ENCODE results near the gene PRDM16.

The PRDM16 gene

DNA sequence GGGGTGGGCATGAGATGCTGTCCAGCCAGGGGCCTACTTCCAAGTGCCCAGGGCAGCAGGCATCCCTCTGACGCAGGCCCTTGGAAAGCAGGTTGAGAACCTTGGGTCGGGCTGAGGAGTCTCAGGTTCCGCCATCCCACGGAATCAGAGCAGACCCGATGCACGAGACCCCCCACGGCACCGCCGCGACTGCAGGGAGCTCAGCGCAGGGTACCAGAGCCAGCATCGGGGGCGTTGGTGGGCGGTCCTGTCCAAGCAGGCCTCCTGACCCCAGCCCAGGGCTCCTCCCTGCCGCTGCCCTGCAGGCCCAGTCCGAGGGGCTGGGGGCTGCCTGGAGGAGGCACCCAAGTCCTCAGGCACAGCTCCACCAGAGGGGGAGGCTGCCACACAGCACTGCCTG, 177.2 kb downstream of the PRDM16 start:
- H2AFZ ChIP-seq (ENCODE audit: low read length), result no peak overlapping the region
- peaks cover 9% of the 10 kb centered on the region for H3K4me1 ChIP-seq (ENCODE audit: low read length)

DNA sequence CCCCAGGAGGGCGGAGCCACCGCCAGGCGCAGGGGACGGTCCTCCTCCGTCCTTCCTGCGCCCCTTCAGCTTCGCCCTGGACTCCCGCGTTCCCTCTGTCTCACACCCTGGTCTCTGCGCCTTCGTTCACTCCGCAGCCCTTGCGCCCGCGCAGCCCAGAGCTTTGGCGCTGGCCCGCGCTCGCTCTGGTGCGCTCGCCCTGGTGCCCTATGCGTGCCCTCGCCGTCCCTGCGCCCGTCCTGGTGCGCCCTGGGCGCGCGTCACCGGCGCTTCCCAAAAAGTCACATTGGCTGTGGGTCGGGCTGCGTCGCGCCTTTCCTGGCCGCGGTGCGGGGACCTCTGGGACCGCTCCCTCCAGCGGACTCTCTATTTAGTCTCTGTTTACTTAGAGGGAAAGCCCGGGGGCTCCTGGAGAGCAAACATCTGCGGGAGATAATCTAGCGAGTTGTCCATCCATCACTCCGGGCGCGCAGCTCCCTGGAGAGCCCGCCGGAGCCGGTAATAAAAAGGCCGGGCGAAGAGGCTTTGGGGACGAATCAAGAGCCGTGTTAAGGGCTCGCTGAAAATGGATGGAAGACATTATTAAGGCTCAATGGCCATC, 178.6 kb downstream of the PRDM16 start:
- no peaks in the 10 kb centered on the region for H3K36me3 ChIP-seq (replicated peaks; ENCODE audit: insufficient read depth, low read length)
- TF ChIP-seq EZH2 (optimal IDR thresholded peaks at IDR 0.05; ENCODE audit: low read depth, low read length), result no peak
- TF ChIP-seq, protein P1, sequence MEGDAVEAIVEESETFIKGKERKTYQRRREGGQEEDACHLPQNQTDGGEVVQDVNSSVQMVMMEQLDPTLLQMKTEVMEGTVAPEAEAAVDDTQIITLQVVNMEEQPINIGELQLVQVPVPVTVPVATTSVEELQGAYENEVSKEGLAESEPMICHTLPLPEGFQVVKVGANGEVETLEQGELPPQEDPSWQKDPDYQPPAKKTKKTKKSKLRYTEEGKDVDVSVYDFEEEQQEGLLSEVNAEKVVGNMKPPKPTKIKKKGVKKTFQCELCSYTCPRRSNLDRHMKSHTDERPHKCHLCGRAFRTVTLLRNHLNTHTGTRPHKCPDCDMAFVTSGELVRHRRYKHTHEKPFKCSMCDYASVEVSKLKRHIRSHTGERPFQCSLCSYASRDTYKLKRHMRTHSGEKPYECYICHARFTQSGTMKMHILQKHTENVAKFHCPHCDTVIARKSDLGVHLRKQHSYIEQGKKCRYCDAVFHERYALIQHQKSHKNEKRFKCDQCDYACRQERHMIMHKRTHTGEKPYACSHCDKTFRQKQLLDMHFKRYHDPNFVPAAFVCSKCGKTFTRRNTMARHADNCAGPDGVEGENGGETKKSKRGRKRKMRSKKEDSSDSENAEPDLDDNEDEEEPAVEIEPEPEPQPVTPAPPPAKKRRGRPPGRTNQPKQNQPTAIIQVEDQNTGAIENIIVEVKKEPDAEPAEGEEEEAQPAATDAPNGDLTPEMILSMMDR (IDR thresholded peaks at IDR 0.05; ENCODE audit: low read length), result no peak
- no peak for TF ChIP-seq EZH2phosphoT487 (IDR thresholded peaks at IDR 0.05; ENCODE audit: low read length)
- H3K27ac ChIP-seq (ENCODE audit: low read length), result no peak overlapping the region
- no peak overlapping the region for H2AFZ ChIP-seq (ENCODE audit: low read length)
- no peaks in the 10 kb centered on the region for H3K79me2 ChIP-seq (ENCODE audit: low read length)
- H3K4me3 ChIP-seq (ENCODE audit: low read length), result no peak overlapping the region
- DNase-seq, result no peak
- H3K9me2 ChIP-seq (replicated peaks; ENCODE audit: insufficient read depth, low read length), result no peaks in the 10 kb centered on the region
- H3K4me1 ChIP-seq (ENCODE audit: low read length), result peaks cover 5% of the 10 kb centered on the region; the same call in 1 of the 2 replicates
- H3K4me2 ChIP-seq (ENCODE audit: low read depth, low read length), result no peak overlapping the region
- no peak overlapping the region for H3K9ac ChIP-seq (ENCODE audit: low read length)
- H4K20me1 ChIP-seq (ENCODE audit: insufficient read depth, low read length), result no peaks in the 10 kb centered on the region
- no peaks in the 10 kb centered on the region for H3F3A ChIP-seq (ENCODE audit: insufficient read depth, low read length)
- H3K27me3 ChIP-seq (replicated peaks; ENCODE audit: insufficient read depth, low read length), result peaks cover 100% of the 10 kb centered on the region
- no peaks in the 10 kb centered on the region for H3K9me3 ChIP-seq (replicated peaks; ENCODE audit: insufficient read depth, low read length)

More for the DNA sequence above, 177.2 kb downstream of the PRDM16 start:
- Histone ChIP-seq H4K20me1 (ENCODE audit: insufficient read depth, low read length) (no peaks in the 10 kb centered on the region), H3K4me3 (ENCODE audit: low read length) (no peak overlapping the region), H3F3A (ENCODE audit: insufficient read depth, low read length) (no peaks in the 10 kb centered on the region), H3K27me3 (replicated peaks; ENCODE audit: insufficient read depth, low read length) (peaks cover 100% of the 10 kb centered on the region), H3K79me2 (ENCODE audit: low read length) (no peaks in the 10 kb centered on the region), H3K27ac (ENCODE audit: low read length) (no peak overlapping the region), H3K9me2 (replicated peaks; ENCODE audit: insufficient read depth, low read length) (no peaks in the 10 kb centered on the region), H3K9me3 (replicated peaks; ENCODE audit: insufficient read depth, low read length) (no peaks in the 10 kb centered on the region), H3K4me2 (ENCODE audit: low read depth, low read length) (no peak overlapping the region), H3K36me3 (replicated peaks; ENCODE audit: insufficient read depth, low read length) (no peaks in the 10 kb centered on the region), H3K9ac (ENCODE audit: low read length) (no peak overlapping the region)
- no peak for DNase-seq
- no peak for TF ChIP-seq EZH2 (optimal IDR thresholded peaks at IDR 0.05; ENCODE audit: low read depth, low read length)
- TF ChIP-seq, protein P1 (IDR thresholded peaks at IDR 0.05; ENCODE audit: low read length), result no peak
- no peak for TF ChIP-seq EZH2phosphoT487 (IDR thresholded peaks at IDR 0.05; ENCODE audit: low read length)

DNA sequence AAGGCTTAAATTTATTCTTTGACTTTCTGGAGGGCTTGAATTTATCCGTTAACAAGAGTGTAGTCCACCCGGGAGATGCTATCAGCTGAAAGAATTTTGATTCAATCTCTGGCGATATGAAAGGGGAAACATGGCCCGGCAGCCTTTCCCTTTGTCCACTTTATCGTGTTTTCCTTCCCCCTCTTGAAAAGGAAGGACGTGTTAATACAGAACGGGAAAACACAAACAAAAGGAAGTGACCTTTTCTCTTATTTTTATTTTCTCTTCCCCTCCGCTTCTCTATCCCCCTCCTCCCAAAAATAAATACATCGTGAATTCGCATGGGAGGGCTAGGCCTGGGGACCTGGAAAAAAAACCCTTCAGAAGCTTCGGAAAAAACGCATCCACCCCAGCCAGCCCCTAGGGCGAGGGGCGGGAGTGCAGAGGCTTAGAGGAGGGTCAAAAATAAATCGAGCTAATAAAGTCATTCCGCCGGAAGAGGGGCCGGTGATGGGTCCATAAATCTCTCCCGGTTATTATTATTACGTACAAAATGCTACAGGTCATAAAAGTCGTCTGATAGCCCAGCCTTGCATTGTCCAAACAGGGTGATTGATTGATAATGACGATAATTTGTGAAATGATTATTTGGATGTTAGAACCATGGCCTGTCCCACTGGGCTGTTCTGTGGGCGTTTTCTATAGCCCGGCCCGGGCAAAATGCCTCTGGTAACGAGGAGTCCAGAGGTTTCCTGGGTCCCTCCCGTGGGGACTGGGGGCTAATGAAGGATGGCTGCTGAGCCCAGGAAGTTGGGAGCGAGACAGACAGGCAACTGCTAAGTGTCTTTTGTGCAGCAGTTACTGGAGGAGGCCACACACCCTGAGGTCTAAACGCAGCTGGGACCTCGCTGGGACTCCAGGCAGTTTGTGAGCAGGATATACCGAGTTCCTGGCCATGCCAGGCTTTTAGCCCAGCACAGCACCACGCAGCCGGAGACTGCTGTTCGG, 179.4 kb downstream of the PRDM16 start:
- no peaks in the 10 kb centered on the region for H3K36me3 ChIP-seq (replicated peaks; ENCODE audit: insufficient read depth, low read length)
- H3K4me2 ChIP-seq (ENCODE audit: low read depth, low read length), result no peak overlapping the region
- TF ChIP-seq, protein P1 (IDR thresholded peaks at IDR 0.05; ENCODE audit: low read length), result no peak
- H3K9me3 ChIP-seq (replicated peaks; ENCODE audit: insufficient read depth, low read length), result no peaks in the 10 kb centered on the region
- H4K20me1 ChIP-seq (ENCODE audit: insufficient read depth, low read length), result no peaks in the 10 kb centered on the region
- H3K9me2 ChIP-seq (replicated peaks; ENCODE audit: insufficient read depth, low read length), result no peaks in the 10 kb centered on the region
- H3K4me3 ChIP-seq (ENCODE audit: low read length), result no peak overlapping the region
- no peak overlapping the region for H3K9ac ChIP-seq (ENCODE audit: low read length)
- no peaks in the 10 kb centered on the region for H3F3A ChIP-seq (ENCODE audit: insufficient read depth, low read length)
- DNase-seq, result no peak
- H3K79me2 ChIP-seq (ENCODE audit: low read length), result no peaks in the 10 kb centered on the region
- no peaks in the 10 kb centered on the region for H3K4me1 ChIP-seq (ENCODE audit: low read length)
- H3K27me3 ChIP-seq (replicated peaks; ENCODE audit: insufficient read depth, low read length), result peaks cover 94% of the 10 kb centered on the region
- no peak overlapping the region for H3K27ac ChIP-seq (ENCODE audit: low read length)
- no peak overlapping the region for H2AFZ ChIP-seq (ENCODE audit: low read length)
